GM23248 (cell line): Measurements from ENCODE around the gene FZD4.

ENCODE experiments used
- EZH2 ChIP-seq: fragments of 200-600 bp; sonication (generic); IDR thresholded peaks from 2 replicates; pipeline ENCODE4 v1.6.1; 2018; ENCODE audit warnings: antibody characterized with exemption, mild to moderate bottlenecking; ENCODE audit not compliant: insufficient read depth, poor library complexity, severe bottlenecking
- EZH2phosphoT487 ChIP-seq: fragments of 200-600 bp; sonication (generic); IDR thresholded peaks from 2 replicates; pipeline ENCODE4 v1.6.1; 2018; ENCODE audit warnings: antibody characterized with exemption, moderate library complexity, mild to moderate bottlenecking, low read depth; ENCODE audit not compliant: insufficient read depth

DNA sequence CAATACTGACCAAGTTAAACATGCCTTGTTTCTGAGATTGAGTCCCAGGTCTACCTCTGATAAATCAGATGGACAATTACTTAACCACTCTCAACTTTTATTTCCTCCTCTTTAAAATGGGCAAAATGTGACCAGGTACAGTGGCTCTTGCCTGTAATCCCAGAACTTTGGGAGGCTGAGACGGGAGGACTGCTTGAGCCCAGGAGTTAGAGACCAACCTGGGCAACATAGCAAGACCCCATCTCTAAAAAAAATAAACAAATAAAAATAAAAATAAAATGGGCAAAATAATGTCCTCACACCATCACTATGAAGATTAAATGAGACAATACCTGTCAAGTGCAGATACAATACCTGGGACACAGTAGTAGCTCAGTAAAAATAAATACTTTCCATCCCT, 33.0 kb downstream of the FZD4 start:
- no peak for TF ChIP-seq EZH2
- TF ChIP-seq EZH2phosphoT487, result no peak
